A549 (cell line): ENCODE measurements around the gene MUC21. TPM values are rescaled to one million over a fixed set of nuclear protein-coding genes. Genes with fewer than 3 reads are reported as not detected.

Experiments used
- ATAC-seq, 2 experiments: fragments of 200-7000 bp in 1 of 2; fragments of >200 bp in 1 of 2; cut with Nextera tagmentation in 1 of 2; cut with Tn5 transposase in 1 of 2; 3 replicates each; pipeline versions ENCODE4 v1.8.0 to v1.9.1; 2018 to 2020; ENCODE audit warnings: mild to moderate bottlenecking in 1 of 2, moderate library complexity in 1 of 2
- CTCF ChIA-PET: fragments of 300-600 bp; sonication (Branson Sonifier 250); formaldehyde crosslinking; extraction: SDS; loops from one replicate; lab custom pipeline; 2021; ENCODE audit warnings: antibody characterized with exemption, inconsistent platforms; lab: Yijun Ruan, JAX
- POLR2A ChIA-PET: fragments of 350-600 bp; formaldehyde crosslinking; extraction: SDS; loops from one replicate; lab custom pipeline; 2021; ENCODE audit warnings: antibody characterized with exemption, inconsistent platforms; lab: Yijun Ruan, JAX
- DNase-seq, 2 experiments: peaks; one replicate each; pipeline versions ENCODE4 v3.0.0 to v3.0.0-alpha.2; 2011 to 2016; ENCODE audit warnings: low read depth in 1 of 2, low spot score in 1 of 2
- FAIRE-seq: peaks from 2 replicates; lab custom pipeline; 2011; peaks lifted over from hg19 to GRCh38; lab: Jason Lieb, UNC
- H3K27ac ChIP-seq, 2 experiments: fragments of >200 bp; sonication (Bioruptor Twin); formaldehyde crosslinking; 3 replicates each; pipeline ENCODE4 v1.5.1; 2016 to 2017
- H3K4me1 ChIP-seq: fragments of >200 bp; sonication (Bioruptor Twin); formaldehyde crosslinking; 3 replicates; pipeline ENCODE4 v1.6.1; 2016
- H3K4me2 ChIP-seq: fragments of >200 bp; sonication (Bioruptor Twin); formaldehyde crosslinking; 3 replicates; pipeline ENCODE4 v1.6.1; 2016
- H3K4me3 ChIP-seq: fragments of >200 bp; sonication (Bioruptor Twin); formaldehyde crosslinking; 3 replicates; pipeline ENCODE4 v1.5.1; 2016
- H3K9me3 ChIP-seq: fragments of >200 bp; sonication (Bioruptor Twin); formaldehyde crosslinking; 3 replicates; pipeline ENCODE4 v1.6.1; 2016
- BHLHE40 ChIP-seq: IDR thresholded peaks from 2 replicates; pipeline ENCODE4 v1.6.1; 2012; ENCODE audit warnings: low read depth, low read length, inconsistent platforms
- CBX8 ChIP-seq: fragments of 200-600 bp; sonication (generic); IDR thresholded peaks from 2 replicates; pipeline ENCODE4 v1.6.1; 2016
- EHF ChIP-seq: fragments of 250-450 bp; sonication (Bioruptor Pico); IDR thresholded peaks from 2 replicates; pipeline ENCODE4 v1.5.0; 2020; ENCODE audit warnings: mild to moderate bottlenecking
- FOSB ChIP-seq: fragments of 250-450 bp; sonication (Bioruptor Pico); IDR thresholded peaks from 2 replicates; pipeline ENCODE4 v1.5.0; 2020; ENCODE audit warnings: mild to moderate bottlenecking, moderate library complexity
- FOXS1 ChIP-seq: fragments of 250-450 bp; sonication (Bioruptor Pico); IDR thresholded peaks from 2 replicates; pipeline ENCODE4 v1.5.0; 2020; ENCODE audit warnings: mild to moderate bottlenecking, moderate library complexity
- GATA3 ChIP-seq: IDR thresholded peaks from 2 replicates; pipeline ENCODE4 v1.6.1; 2012; ENCODE audit warnings: borderline replicate concordance
- HDAC2 ChIP-seq: fragments of 200-600 bp; sonication (generic); IDR thresholded peaks from 2 replicates; pipeline ENCODE4 v1.6.1; 2016
- HEYL ChIP-seq: fragments of 250-450 bp; sonication (Bioruptor Pico); IDR thresholded peaks from 2 replicates; pipeline ENCODE4 v1.8.0; 2021; ENCODE audit warnings: mild to moderate bottlenecking, moderate library complexity
- HOXA7 ChIP-seq: fragments of 250-450 bp; sonication (Bioruptor Pico); IDR thresholded peaks from 2 replicates; pipeline ENCODE4 v1.5.0; 2020; ENCODE audit warnings: mild to moderate bottlenecking, moderate library complexity
- HOXB13 ChIP-seq: fragments of 250-450 bp; sonication (Bioruptor Pico); IDR thresholded peaks from 2 replicates; pipeline ENCODE4 v1.5.0; 2020; ENCODE audit warnings: low read depth, mild to moderate bottlenecking, moderate library complexity
- HOXB5 ChIP-seq: fragments of 250-450 bp; sonication (Bioruptor Pico); IDR thresholded peaks from 2 replicates; pipeline ENCODE4 v1.5.0; 2020; ENCODE audit warnings: mild to moderate bottlenecking, moderate library complexity
- JUN ChIP-seq, 2 experiments: fragments of >200 bp; sonication (Bioruptor Twin); formaldehyde crosslinking; IDR thresholded peaks; 2 replicates in 1 of 2; 3 replicates in 1 of 2; pipeline ENCODE4 v1.6.1; 2016 to 2017
- MAZ ChIP-seq: fragments of 150-350 bp; IDR thresholded peaks from 2 replicates; pipeline ENCODE4 v1.6.1; 2014; ENCODE audit warnings: antibody characterized with exemption, low read depth, low read length, borderline replicate concordance
- MYC ChIP-seq: IDR thresholded peaks from 2 replicates; pipeline ENCODE4 v1.6.1; 2012; ENCODE audit warnings: mild to moderate bottlenecking, inconsistent platforms, low read length, improper control_type of control experiment, borderline replicate concordance
- POLR2AphosphoS2 ChIP-seq: conservative IDR thresholded peaks from 2 replicates; pipeline ENCODE4 v1.6.1; 2012; ENCODE audit warnings: low read length, improper control_type of control experiment, inconsistent platforms
- RARB ChIP-seq: fragments of 250-450 bp; sonication (Bioruptor Pico); IDR thresholded peaks from 2 replicates; pipeline ENCODE4 v1.8.0; 2021; ENCODE audit warnings: mild to moderate bottlenecking, moderate library complexity
- RFX5 ChIP-seq: fragments of 450-650 bp; IDR thresholded peaks from 2 replicates; pipeline ENCODE4 v1.7.1; 2014; ENCODE audit warnings: antibody characterized with exemption, mild to moderate bottlenecking, moderate library complexity
- WGBS: methylation state at CpG from one replicate; pipeline ENCODE4 v1.1.6; 2017; ENCODE audit errors: missing lambda C conversion rate; 5-methylcytosine and 5-hydroxymethylcytosine counted together
- polyA plus RNA-seq, 4 experiments: library from polyadenylated mRNA; depleted of rRNA in 3 of 4; stranded (reverse); fragments of >200 nt; fragmentation: RNase III in 1 of 4; extraction: RNeasy Plus Mini Kit Qiagen cat#74134 plus additional on column Dnase treatment in 1 of 4; gene quantifications; 2 replicates in 3 of 4; 3 replicates in 1 of 4; pipeline ENCODE4 v1.2.3, GENCODE V29; 2011 to 2017
- TF ChIP-seq, protein P1 (sequence below): IDR thresholded peaks from 2 replicates; pipeline ENCODE4 v1.6.1; 2012
- TF ChIP-seq, protein P2 (sequence below): fragments of >200 bp; sonication (Bioruptor Twin); formaldehyde crosslinking; IDR thresholded peaks from 3 replicates; pipeline ENCODE4 v1.5.1; 2016
- TF ChIP-seq, protein P3 (sequence below): IDR thresholded peaks from 2 replicates; pipeline ENCODE4 v1.6.1; 2012; ENCODE audit warnings: low read depth, borderline replicate concordance

MUC21 gene
- polyA plus RNA-seq, 2 of the 4 experiments (the other 2 are of a cell fraction) = not detected

DNA sequence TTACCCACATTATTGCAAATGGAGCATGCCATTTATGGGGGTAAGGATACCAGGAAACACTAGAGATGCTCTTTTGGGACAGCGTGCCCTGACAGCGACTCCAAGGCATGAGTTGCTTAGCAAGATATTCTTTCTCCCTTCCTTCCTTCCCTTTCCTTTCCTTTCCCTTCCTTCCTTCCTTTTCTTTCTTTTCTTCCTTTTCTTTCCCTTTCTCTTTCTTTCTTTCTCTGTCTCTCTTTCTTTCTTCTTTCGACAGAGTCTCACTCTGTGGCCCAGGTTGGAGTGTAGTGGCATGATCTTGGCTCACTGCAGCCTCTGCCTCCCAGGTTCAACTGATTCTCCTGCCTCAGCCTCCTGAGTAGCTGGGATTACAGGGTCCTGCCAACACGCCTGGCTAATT is 39.5 kb upstream of the MUC21 start:
- WGBS = 94% methylated on average over 4 of the region's 4 CpGs
- FAIRE-seq = no peak

DNA sequence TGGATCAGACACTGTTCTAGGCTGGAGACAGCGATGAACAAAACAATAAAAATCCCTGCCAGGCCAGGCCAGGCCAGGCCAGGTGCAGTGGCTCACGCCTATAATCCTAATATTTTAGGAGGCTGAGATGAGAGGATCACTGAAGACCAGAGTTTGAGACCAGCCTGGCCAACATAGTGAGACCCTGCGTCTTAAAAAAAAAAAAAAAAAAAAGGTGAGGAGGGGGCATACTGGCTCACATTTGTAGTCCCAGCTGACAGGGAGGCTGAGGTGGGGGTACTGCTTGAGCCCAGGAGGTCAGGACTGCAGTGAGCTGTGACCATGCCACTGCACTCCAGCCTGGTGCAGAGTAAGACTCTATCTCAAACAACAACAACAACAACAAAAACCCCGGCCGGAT is 38.2 kb upstream of the MUC21 start:
- Histone ChIP-seq H3K9me3 (no peaks in the 10 kb centered on the region), H3K27ac (no peak overlapping the region), H3K4me2 (no peak overlapping the region), H3K4me3 (no peak overlapping the region), H3K4me1 (peaks cover 14% of the 10 kb centered on the region)
- ChIA-PET CTCF (interaction anchor here (0.6 to 2.9 kb wide), 3 partner anchors 30 to 124 kb away, joined by 3 to 10 read pairs (median 3); partner anchors contain the start of gene VARS2), POLR2A (interaction anchor here (0.7 kb wide), 1 partner anchor 173 kb away, joined by 5 read pairs; no protein-coding TSS in a partner anchor)
- DNase-seq (no peak), ATAC-seq (no peak), FAIRE-seq (no peak)
- 77% methylated on average over 5 of the region's 5 CpGs for WGBS
- TF ChIP-seq HOXB5 (no peak), MAZ (no peak)

More for the DNA sequence above, 39.5 kb upstream of the MUC21 start:
- Histone ChIP-seq H3K4me1 (peaks cover 14% of the 10 kb centered on the region), H3K27ac (no peak overlapping the region), H3K4me2 (no peak overlapping the region), H3K9me3 (no peaks in the 10 kb centered on the region), H3K4me3 (no peak overlapping the region)
- ChIA-PET POLR2A (no interaction called here), CTCF (interaction anchor here (0.7 to 4.7 kb wide), 3 partner anchors 29 to 126 kb away, joined by 3 to 47 read pairs (median 10); partner anchors contain the start of gene VARS2)
- TF ChIP-seq FOSB (no peak), FOXS1 (no peak), MYC (no peak), EHF (CRISPR knock-in tag) (no peak), RFX5 (no peak), JUN (IDR thresholded peaks at IDR 0.05) (no peak), HOXA7 (CRISPR knock-in tag) (no peak), CBX8 (no peak), BHLHE40 (no peak), HOXB13 (CRISPR knock-in tag) (no peak), POLR2AphosphoS2 (no peak)
- no peak for DNase-seq
- ATAC-seq = no peak

DNA sequence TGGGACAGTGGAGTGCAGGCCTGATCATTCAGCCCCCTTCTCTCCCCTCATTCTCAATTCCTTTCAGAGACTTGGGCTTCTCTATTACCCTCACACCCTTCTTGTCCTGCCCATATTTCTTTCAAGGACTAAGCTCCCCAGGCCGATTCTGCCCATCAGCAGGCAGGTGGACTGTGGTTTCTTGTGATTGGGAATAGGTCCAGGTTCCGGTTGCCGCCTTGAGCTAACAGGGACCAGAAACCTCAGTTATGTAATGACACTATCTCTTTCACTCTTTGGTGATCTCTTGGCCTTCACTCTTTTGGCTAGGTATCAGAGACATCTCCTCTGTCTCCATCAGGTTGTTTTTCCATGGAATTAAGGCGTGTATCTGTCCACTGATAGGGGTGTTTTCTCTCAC is 36.3 kb upstream of the MUC21 start:
- CTCF ChIA-PET = interaction anchor here (0.7 to 1.8 kb wide), 3 partner anchors 29 to 123 kb away, joined by 3 to 7 read pairs (median 3); no protein-coding TSS in a partner anchor

More for the DNA sequence above, 36.3 kb upstream of the MUC21 start:
- H3K9me3 ChIP-seq = no peaks in the 10 kb centered on the region
- 65% methylated on average over 4 of the region's 4 CpGs for WGBS
- POLR2A ChIA-PET = no interaction called here
- FAIRE-seq = no peak
- ATAC-seq = no peak
- DNase-seq = no peak
- H3K27ac ChIP-seq = no peak overlapping the region
- no peak overlapping the region for H3K4me2 ChIP-seq
- no peak overlapping the region for H3K4me3 ChIP-seq
- TF ChIP-seq, protein P1, sequence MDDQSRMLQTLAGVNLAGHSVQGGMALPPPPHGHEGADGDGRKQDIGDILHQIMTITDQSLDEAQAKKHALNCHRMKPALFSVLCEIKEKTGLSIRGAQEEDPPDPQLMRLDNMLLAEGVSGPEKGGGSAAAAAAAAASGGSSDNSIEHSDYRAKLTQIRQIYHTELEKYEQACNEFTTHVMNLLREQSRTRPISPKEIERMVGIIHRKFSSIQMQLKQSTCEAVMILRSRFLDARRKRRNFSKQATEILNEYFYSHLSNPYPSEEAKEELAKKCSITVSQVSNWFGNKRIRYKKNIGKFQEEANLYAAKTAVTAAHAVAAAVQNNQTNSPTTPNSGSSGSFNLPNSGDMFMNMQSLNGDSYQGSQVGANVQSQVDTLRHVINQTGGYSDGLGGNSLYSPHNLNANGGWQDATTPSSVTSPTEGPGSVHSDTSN = no peak
- TF ChIP-seq, protein P2, sequence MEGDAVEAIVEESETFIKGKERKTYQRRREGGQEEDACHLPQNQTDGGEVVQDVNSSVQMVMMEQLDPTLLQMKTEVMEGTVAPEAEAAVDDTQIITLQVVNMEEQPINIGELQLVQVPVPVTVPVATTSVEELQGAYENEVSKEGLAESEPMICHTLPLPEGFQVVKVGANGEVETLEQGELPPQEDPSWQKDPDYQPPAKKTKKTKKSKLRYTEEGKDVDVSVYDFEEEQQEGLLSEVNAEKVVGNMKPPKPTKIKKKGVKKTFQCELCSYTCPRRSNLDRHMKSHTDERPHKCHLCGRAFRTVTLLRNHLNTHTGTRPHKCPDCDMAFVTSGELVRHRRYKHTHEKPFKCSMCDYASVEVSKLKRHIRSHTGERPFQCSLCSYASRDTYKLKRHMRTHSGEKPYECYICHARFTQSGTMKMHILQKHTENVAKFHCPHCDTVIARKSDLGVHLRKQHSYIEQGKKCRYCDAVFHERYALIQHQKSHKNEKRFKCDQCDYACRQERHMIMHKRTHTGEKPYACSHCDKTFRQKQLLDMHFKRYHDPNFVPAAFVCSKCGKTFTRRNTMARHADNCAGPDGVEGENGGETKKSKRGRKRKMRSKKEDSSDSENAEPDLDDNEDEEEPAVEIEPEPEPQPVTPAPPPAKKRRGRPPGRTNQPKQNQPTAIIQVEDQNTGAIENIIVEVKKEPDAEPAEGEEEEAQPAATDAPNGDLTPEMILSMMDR = no peak
- TF ChIP-seq GATA3 = no peak
- no peak for TF ChIP-seq HDAC2
- TF ChIP-seq, protein P3, sequence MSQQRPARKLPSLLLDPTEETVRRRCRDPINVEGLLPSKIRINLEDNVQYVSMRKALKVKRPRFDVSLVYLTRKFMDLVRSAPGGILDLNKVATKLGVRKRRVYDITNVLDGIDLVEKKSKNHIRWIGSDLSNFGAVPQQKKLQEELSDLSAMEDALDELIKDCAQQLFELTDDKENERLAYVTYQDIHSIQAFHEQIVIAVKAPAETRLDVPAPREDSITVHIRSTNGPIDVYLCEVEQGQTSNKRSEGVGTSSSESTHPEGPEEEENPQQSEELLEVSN = no peak
- TF ChIP-seq HEYL (CRISPR knock-in tag) = no peak
- no peak for TF ChIP-seq RARB (CRISPR knock-in tag)
- no peak for TF ChIP-seq RFX5
- H3K4me1 ChIP-seq = peaks cover 11% of the 10 kb centered on the region
